Measurements from ENCODE around the gene CGN.

CGN gene, protein sequence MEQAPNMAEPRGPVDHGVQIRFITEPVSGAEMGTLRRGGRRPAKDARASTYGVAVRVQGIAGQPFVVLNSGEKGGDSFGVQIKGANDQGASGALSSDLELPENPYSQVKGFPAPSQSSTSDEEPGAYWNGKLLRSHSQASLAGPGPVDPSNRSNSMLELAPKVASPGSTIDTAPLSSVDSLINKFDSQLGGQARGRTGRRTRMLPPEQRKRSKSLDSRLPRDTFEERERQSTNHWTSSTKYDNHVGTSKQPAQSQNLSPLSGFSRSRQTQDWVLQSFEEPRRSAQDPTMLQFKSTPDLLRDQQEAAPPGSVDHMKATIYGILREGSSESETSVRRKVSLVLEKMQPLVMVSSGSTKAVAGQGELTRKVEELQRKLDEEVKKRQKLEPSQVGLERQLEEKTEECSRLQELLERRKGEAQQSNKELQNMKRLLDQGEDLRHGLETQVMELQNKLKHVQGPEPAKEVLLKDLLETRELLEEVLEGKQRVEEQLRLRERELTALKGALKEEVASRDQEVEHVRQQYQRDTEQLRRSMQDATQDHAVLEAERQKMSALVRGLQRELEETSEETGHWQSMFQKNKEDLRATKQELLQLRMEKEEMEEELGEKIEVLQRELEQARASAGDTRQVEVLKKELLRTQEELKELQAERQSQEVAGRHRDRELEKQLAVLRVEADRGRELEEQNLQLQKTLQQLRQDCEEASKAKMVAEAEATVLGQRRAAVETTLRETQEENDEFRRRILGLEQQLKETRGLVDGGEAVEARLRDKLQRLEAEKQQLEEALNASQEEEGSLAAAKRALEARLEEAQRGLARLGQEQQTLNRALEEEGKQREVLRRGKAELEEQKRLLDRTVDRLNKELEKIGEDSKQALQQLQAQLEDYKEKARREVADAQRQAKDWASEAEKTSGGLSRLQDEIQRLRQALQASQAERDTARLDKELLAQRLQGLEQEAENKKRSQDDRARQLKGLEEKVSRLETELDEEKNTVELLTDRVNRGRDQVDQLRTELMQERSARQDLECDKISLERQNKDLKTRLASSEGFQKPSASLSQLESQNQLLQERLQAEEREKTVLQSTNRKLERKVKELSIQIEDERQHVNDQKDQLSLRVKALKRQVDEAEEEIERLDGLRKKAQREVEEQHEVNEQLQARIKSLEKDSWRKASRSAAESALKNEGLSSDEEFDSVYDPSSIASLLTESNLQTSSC

GRCh38 chr1:151510957-151511635 lies at the start of gene CGN:
Gene CGN, plus strand, starts transcription at chr1:151511387. Its CDS starts 7,133 bp downstream, at chr1:151518520.
- DNase-seq (ENCODE audit: low spot score): peak; percentile 96

GRCh38 chr1:151461694-151462093 lies 49.5 kb upstream of the CGN start:
- no peak for DNase-seq (ENCODE audit: low spot score)

- DNase-seq (ENCODE audit: low spot score): no peak
These were observed 46.2 kb upstream of the CGN start for GRCh38 chr1:151465026-151465425.

DNA sequence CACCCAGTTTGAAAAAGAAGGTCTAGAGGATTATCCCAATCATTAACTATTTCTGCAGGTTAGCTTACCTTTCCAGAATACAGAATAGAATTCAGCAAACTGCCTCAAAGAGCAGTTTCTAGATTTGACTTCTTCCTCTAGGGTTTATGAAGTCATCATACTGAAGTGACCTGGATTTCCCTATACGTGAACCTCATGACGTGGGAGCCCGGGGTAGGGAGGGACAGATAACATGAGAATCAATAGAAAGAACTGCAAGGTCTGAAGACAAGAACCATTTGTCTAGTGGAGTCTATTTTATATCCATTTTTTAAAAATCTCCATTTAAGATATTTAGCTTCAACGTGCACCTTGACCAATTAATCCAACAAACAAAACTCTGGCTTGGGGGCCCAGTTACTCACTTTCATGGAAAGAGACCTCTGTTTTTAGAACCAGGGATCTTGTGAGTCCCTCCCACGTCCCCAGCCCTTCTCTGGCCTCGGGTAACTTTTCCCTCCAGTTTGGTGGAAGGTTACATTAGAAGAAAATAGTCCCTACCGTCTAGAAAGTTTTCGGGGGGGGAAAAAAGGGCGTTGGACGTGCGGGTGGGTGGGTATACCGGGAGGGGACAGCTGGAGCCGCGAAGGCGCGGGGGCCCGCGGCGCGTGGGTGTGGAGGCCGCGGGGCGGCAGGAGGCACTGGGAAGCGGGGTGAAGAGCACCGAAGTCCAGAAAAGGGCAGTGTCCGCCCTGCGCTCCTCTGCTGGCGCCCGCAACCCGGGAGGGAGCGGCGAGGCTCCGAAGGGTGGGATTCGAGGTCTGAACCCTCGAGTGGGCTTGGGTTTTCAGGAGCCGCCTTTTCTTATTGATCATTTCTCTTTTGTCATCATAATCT lies 38.1 kb upstream of the CGN start:
- DNase-seq (ENCODE audit: low spot score): peak; percentile 68

DNA sequence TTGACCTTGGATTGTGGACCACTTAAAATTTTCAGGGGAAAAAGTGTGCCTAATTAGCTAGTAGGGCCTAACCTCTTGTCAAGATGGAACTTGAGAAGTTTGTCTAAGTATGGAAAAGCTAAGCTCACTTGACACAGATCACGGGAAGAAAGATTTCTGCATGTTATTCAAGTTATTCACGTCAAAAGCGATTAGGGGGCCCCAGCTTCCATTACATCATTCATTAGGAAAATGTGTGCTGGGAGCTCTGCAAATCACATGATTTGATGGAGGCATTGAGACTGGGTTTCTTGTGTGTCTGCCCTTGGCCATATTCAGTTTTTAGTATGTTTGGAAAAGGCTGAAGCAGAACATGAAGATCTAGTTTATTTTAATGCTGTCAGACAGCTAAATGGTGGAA lies 36.4 kb upstream of the CGN start:
- peak; percentile 8 for DNase-seq (ENCODE audit: low spot score)

GRCh38 chr1:151475175-151475574 lies 36.0 kb upstream of the CGN start:
- DNase-seq (ENCODE audit: low spot score): peak; percentile 14

DNA sequence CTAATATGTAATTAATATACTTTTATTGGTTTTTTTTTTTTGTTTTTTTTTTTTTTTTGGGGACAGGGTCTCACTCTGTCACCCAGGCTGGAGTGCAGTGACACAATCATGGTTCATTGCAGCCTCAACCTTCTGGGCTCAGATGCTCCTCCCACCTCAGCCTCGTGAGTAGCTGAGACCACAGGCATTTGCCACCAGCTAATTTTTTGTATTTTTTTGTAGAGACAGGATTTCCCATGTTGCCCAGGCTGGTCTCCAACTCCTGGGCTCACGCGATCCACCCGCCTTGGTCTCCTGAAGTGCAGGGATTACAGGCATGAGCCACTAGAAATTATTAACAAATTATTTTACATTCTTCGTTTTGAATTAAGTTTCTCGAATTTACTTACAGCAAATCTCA lies 35.1 kb upstream of the CGN start:
- DNase-seq (ENCODE audit: low spot score): peak; percentile 30

DNA sequence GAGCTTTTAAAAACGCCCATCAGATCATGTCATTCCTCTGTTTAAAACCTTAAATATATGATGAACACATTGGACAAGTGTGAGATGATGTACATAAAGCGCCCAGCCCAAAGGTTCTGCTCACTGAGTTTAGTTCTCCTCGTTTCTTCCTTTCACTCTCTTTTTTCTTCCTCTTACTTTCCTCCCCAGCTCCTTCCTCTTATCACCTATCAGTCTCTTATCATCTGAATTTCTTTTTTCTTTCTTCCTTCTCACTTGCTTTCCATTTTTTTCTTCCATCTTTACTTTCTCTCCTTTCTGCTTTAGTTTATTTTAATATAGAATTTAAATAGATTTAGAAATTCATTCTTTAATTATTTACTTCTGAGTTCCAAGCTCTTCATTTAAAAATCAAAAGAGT lies 34.1 kb upstream of the CGN start:
- peak; percentile 1 for DNase-seq (ENCODE audit: low spot score)

- peak; percentile 3 for DNase-seq (ENCODE audit: low spot score)
These were observed 32.9 kb upstream of the CGN start for GRCh38 chr1:151478140-151478812.

GRCh38 chr1:151478923-151479322 lies 32.3 kb upstream of the CGN start:
- DNase-seq (ENCODE audit: low spot score): no peak

DNA sequence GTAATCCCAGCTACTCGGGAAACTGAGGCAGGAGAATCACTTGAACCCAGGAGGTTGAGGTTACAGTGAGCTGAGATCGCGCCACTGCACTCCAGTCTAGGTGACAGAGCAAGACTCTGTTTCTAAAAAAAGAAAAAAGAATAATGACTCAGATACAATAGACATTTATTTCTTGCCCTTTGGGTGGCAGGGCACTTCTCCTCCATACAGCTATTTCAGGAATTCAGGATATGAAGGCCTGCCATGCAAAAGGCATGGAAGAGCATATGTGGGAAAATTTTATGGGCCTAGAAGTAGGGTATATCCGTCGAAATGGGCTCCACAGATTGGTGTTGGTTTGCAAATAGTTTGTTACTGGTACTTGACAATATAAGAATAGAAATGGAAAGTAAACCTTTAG lies 31.7 kb upstream of the CGN start:
- DNase-seq (ENCODE audit: low spot score): no peak

GRCh38 chr1:151482017-151482416 lies 29.2 kb upstream of the CGN start:
- no peak for DNase-seq (ENCODE audit: low spot score)

- DNase-seq (ENCODE audit: low spot score): no peak
These were observed 25.4 kb upstream of the CGN start for GRCh38 chr1:151485685-151486255.

DNA sequence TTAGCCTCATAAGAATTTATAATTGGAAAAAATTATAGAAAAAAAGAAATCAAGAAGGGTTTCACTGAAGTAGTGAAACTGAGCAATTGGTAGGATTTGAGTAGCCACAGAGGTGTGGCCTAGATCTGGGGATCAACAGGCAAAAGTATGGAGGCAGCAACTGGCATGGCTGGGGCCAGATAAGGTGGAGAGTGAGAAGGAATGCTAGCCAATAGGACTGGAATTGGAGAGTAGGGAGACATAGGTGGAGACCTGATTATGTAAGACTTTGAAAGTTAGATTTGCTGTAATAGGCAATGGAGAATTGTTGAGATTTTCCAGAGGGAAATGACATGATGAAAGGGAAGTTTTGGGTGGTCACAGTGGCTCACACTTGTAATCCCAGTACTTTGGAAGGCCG lies 24.6 kb upstream of the CGN start:
- no peak for DNase-seq (ENCODE audit: low spot score)

GRCh38 chr1:151491641-151492040 lies 19.5 kb upstream of the CGN start:
- no peak for DNase-seq (ENCODE audit: low spot score)

- no peak for DNase-seq (ENCODE audit: low spot score)
These were observed 19.1 kb upstream of the CGN start for GRCh38 chr1:151492120-151492519.

DNA sequence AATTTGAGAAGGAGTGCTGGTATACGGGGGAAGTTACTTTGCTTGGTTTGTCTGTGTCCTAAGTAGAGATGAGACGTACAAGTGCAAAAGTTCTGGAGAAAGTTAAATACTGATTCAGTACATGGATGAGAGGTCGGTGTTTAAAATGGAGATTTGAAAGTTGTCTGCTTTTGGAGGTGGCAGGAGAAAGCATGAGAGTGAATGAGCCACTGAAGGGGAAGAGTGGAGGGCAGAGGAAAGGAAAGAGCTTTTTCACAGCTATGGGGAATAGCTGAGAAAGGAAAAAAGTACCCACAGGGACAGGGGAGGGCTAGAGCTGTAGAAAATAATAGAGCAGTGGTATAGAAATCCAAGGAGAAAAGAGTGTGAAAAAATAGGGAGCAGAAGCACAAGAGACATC lies 18.1 kb upstream of the CGN start:
- DNase-seq (ENCODE audit: low spot score): no peak

DNA sequence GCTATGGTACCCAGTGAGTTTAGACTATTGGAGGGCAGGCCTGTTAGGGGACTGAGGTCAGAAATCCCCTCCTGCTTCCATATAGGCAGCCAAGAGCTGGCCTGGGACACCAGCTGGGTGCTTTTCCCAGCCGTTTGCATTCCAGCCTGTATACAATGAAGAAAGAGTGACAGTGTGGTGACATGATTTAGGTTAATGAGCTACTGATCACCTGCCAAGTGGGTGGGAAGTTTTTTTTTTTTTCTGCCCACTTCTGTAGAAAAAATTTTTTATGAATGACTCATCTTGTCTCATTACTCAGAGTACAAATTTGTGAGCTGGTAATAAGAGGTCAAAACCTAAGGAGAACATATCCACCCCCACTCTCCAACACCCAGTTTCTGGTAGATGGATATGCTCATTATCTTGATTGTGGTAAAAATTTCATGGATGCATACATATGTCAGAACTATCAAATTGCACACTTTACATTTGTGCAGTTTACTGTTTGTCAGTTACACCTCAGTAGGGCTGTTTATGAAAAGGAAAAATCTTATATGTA lies 16.4 kb upstream of the CGN start:
- DNase-seq (ENCODE audit: low spot score): no peak

GRCh38 chr1:151495316-151495715 lies 15.9 kb upstream of the CGN start:
- no peak for DNase-seq (ENCODE audit: low spot score)

GRCh38 chr1:151499365-151499764 lies 11.8 kb upstream of the CGN start:
- no peak for DNase-seq (ENCODE audit: low spot score)

Measured in ecto neural progenitor cell (in vitro differentiated cells).